ENCODE data around the gene NUAK1.

Gene NUAK1

DNA sequence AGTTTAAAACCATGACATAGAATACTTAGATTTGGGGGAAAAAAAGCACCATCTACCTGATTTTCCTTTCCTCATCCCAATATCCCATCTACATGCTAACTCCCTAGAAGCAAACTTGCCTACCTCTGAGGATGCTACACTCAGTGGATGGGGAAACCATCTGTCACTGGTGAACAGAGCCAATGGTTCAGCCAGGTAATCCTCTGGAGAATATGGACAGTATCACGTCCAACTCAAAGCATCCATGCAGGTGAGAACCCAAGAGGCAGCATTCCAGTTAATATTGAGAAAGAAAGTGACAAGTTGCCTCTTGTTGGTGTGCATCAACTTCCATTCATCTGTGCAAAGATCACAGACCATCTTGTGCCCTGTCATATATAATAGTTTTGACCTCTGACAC is 73.2 kb downstream of the NUAK1 start:
- Histone ChIP-seq H3K4me3 (IDR thresholded peaks at IDR 0.05; ENCODE audit: insufficient read depth, low read depth, low read length) (no peak overlapping the region), H2AFZ (ENCODE audit: low read depth) (no peak overlapping the region), H3K9ac (no peak overlapping the region), H3K27me3 (ENCODE audit: insufficient read depth, low read depth) (no peaks in the 10 kb centered on the region), H4K20me1 (ENCODE audit: insufficient read depth) (no peaks in the 10 kb centered on the region), H3K36me3 (ENCODE audit: insufficient read depth) (no peaks in the 10 kb centered on the region), H3K4me1 (ENCODE audit: low read depth, poor library complexity, severe bottlenecking) (no peaks in the 10 kb centered on the region), H3K79me2 (ENCODE audit: insufficient read depth, low read depth) (no peaks in the 10 kb centered on the region), H3K4me2 (no peak overlapping the region), H3K27ac (no peak overlapping the region)
- TF ChIP-seq, protein P1, sequence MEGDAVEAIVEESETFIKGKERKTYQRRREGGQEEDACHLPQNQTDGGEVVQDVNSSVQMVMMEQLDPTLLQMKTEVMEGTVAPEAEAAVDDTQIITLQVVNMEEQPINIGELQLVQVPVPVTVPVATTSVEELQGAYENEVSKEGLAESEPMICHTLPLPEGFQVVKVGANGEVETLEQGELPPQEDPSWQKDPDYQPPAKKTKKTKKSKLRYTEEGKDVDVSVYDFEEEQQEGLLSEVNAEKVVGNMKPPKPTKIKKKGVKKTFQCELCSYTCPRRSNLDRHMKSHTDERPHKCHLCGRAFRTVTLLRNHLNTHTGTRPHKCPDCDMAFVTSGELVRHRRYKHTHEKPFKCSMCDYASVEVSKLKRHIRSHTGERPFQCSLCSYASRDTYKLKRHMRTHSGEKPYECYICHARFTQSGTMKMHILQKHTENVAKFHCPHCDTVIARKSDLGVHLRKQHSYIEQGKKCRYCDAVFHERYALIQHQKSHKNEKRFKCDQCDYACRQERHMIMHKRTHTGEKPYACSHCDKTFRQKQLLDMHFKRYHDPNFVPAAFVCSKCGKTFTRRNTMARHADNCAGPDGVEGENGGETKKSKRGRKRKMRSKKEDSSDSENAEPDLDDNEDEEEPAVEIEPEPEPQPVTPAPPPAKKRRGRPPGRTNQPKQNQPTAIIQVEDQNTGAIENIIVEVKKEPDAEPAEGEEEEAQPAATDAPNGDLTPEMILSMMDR (conservative IDR thresholded peaks at IDR 0.05; ENCODE audit: low read depth, low read length) = no peak

DNA sequence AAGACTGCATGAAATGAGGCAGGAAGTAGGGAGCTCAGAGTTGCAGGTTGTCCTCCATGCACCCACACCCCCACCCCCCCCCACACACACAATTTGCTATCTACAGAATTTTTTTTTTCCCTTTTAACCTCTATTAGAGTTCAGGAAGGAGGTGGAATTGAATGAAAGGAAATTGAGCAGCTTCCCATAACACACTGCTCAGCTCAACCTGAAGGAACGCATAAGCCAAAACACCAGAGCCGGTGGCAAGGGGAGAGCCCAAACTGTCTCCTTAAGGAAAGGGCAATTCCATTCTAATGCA is 74.1 kb downstream of the NUAK1 start:
- Histone ChIP-seq H3K4me3 (IDR thresholded peaks at IDR 0.05; ENCODE audit: insufficient read depth, low read depth, low read length) (no peak overlapping the region), H3K9ac (no peak overlapping the region), H2AFZ (ENCODE audit: low read depth) (no peak overlapping the region), H3K27ac (no peak overlapping the region), H3K79me2 (ENCODE audit: insufficient read depth, low read depth) (no peaks in the 10 kb centered on the region), H3K36me3 (ENCODE audit: insufficient read depth) (no peaks in the 10 kb centered on the region), H3K27me3 (ENCODE audit: insufficient read depth, low read depth) (no peaks in the 10 kb centered on the region), H3K4me1 (ENCODE audit: low read depth, poor library complexity, severe bottlenecking) (no peaks in the 10 kb centered on the region), H3K4me2 (no peak overlapping the region), H4K20me1 (ENCODE audit: insufficient read depth) (no peaks in the 10 kb centered on the region)
- TF ChIP-seq, protein P1 (conservative IDR thresholded peaks at IDR 0.05; ENCODE audit: low read depth, low read length) = no peak

DNA sequence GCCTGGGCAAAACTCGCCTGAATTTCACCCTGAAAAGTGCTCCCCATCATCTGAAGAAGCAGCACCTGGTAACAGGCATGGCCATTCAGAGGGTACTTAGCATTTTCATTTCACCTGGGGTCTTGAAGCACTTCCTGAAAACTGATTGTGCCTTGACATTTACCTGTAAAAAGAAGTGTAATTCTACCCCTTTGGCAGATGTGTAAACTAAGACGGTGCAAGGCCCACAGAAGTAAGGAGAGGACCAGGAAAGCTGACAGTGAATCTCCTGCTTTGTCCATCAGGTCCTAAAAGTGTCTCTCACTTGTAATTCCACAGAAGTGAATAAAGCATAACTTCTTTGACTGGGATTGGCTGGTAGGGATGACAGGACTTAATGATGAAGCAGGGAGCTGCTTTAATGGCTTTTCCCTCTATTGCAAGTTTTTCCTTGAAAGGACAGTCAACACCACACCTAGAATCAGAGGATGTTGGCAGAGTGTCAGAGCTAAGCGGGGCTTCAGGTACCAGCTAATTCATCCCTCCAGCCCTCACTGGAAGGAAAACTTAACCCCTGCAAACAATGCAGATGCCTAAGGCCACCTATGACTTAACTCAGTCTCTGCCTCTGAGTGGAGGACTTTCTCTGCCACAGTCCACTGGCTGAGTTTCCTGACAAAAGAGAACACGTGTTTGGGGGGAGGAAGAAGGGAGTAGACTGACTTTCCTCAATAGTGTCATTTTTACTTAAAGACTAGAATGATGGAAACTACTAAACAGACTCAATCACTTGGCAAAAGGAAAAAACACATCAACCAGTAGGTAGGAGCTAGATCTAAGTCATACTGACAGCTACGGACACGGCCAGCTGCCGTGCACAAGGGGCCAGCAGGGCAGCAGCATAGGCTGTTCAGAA is 74.7 kb downstream of the NUAK1 start:
- no peak overlapping the region for H3K9ac ChIP-seq
- no peak overlapping the region for H3K27ac ChIP-seq
- no peaks in the 10 kb centered on the region for H3K4me1 ChIP-seq (ENCODE audit: low read depth, poor library complexity, severe bottlenecking)
- no peaks in the 10 kb centered on the region for H4K20me1 ChIP-seq (ENCODE audit: insufficient read depth)
- H3K4me3 ChIP-seq (IDR thresholded peaks at IDR 0.05; ENCODE audit: insufficient read depth, low read depth, low read length) = no peak overlapping the region
- H3K27me3 ChIP-seq (ENCODE audit: insufficient read depth, low read depth) = no peaks in the 10 kb centered on the region
- TF ChIP-seq, protein P1 (conservative IDR thresholded peaks at IDR 0.05; ENCODE audit: low read depth, low read length) = no peak
- no peak overlapping the region for H2AFZ ChIP-seq (ENCODE audit: low read depth)
- no peaks in the 10 kb centered on the region for H3K36me3 ChIP-seq (ENCODE audit: insufficient read depth)
- no peak overlapping the region for H3K4me2 ChIP-seq
- H3K79me2 ChIP-seq (ENCODE audit: insufficient read depth, low read depth) = no peaks in the 10 kb centered on the region

DNA sequence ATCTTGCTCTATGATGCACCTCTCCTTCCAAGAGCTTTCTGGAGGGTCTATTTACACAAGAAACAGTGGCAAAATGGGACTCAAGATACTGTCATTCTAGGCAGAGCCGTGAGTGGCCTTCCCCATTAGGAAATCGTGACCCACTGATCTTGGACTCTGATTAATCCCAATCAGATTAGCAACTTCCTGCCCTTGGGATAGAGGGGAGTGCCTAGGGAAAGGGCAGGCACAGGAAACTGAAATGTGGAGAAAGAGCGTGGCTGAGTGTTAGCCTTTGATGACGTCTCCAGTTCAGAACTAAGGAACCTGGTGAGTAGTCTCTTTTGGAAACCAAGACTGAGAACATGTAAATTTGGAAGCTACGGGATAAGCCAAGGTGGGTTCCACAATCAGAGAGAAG is 76.1 kb downstream of the NUAK1 start:
- no peak overlapping the region for H3K4me3 ChIP-seq (IDR thresholded peaks at IDR 0.05; ENCODE audit: insufficient read depth, low read depth, low read length)
- H3K27ac ChIP-seq = no peak overlapping the region
- H3K4me2 ChIP-seq = no peak overlapping the region
- TF ChIP-seq, protein P1 (conservative IDR thresholded peaks at IDR 0.05; ENCODE audit: low read depth, low read length) = no peak
- H3K27me3 ChIP-seq (ENCODE audit: insufficient read depth, low read depth) = no peaks in the 10 kb centered on the region
- no peak overlapping the region for H2AFZ ChIP-seq (ENCODE audit: low read depth)
- H4K20me1 ChIP-seq (ENCODE audit: insufficient read depth) = no peaks in the 10 kb centered on the region
- H3K4me1 ChIP-seq (ENCODE audit: low read depth, poor library complexity, severe bottlenecking) = no peaks in the 10 kb centered on the region
- no peak overlapping the region for H3K9ac ChIP-seq
- no peaks in the 10 kb centered on the region for H3K36me3 ChIP-seq (ENCODE audit: insufficient read depth)
- H3K79me2 ChIP-seq (ENCODE audit: insufficient read depth, low read depth) = no peaks in the 10 kb centered on the region

Measured in KMS-11 (cell line).